GM12874 (cell line): Measurements from ENCODE around the gene OR4K13.

Experiments
- TF ChIP-seq, protein P1 (sequence below): IDR thresholded peaks from 2 replicates; pipeline ENCODE4 v1.5.1; 2011; ENCODE audit warnings: low read depth, mild to moderate bottlenecking, control low read depth, low read length, moderate library complexity; ENCODE audit not compliant: insufficient read depth

OR4K13 gene

GRCh38 chr14:20008156-20008555 lies 27.7 kb downstream of the OR4K13 start:
- TF ChIP-seq, protein P1, sequence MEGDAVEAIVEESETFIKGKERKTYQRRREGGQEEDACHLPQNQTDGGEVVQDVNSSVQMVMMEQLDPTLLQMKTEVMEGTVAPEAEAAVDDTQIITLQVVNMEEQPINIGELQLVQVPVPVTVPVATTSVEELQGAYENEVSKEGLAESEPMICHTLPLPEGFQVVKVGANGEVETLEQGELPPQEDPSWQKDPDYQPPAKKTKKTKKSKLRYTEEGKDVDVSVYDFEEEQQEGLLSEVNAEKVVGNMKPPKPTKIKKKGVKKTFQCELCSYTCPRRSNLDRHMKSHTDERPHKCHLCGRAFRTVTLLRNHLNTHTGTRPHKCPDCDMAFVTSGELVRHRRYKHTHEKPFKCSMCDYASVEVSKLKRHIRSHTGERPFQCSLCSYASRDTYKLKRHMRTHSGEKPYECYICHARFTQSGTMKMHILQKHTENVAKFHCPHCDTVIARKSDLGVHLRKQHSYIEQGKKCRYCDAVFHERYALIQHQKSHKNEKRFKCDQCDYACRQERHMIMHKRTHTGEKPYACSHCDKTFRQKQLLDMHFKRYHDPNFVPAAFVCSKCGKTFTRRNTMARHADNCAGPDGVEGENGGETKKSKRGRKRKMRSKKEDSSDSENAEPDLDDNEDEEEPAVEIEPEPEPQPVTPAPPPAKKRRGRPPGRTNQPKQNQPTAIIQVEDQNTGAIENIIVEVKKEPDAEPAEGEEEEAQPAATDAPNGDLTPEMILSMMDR = no peak

GRCh38 chr14:20002319-20002718 lies 33.5 kb downstream of the OR4K13 start:
- TF ChIP-seq, protein P1 = no peak

- TF ChIP-seq, protein P1 = no peak
These were observed 34.0 kb downstream of the OR4K13 start, which contains the start of gene OR4Q2 for GRCh38 chr14:20001863-20002262. Gene OR4Q2, plus strand, starts transcription at chr14:20002163.

DNA sequence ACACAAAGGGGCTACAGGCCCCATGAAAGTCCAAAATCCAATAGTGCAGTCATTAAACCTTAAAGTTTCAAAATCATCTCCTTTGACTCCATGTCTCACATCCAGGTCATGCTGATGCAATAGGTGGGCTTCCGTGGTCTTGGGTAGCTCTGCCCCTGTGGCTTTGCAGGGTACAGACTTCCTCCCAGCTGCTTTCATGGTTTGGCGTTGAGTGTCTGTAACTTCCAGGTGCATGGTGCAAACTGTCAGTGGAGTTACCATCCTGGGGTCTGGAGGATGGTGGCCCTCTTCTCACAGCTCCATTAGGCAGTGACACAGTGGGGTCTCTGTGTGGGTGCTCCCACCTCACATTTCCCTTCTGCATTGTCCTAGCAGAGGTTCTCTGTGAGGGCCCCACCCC lies 42.4 kb downstream of the OR4K13 start:
- TF ChIP-seq, protein P1 = no peak
